Smooth muscle cell (in vitro differentiated cells): ENCODE results near the gene NIN. TPM values are rescaled to one million over a fixed set of nuclear protein-coding genes. Genes with fewer than 3 reads are reported as not detected.
A peak's percentile ranks its signal among the peaks of the same experiment; 100 is the strongest.

Source experiments
- DNase-seq: peaks from one replicate; lab custom pipeline; 2025; ENCODE audit not compliant: unreplicated experiment; lab: John Stamatoyannopoulos, UW
- H2AFZ ChIP-seq: fragments of 200-600 bp; sonication (generic); 2 replicates; pipeline ENCODE4 v1.6.0; 2016; ENCODE audit warnings: antibody characterized with exemption, low read depth, mild to moderate bottlenecking
- H3F3A ChIP-seq: fragments of 200-600 bp; sonication (generic); 2 replicates; pipeline ENCODE4 v1.6.0; 2017; ENCODE audit warnings: antibody characterized with exemption, low read depth
- H3K27ac ChIP-seq: fragments of 200-600 bp; sonication (generic); 2 replicates; pipeline ENCODE4 v1.5.1; 2016; ENCODE audit warnings: low read depth, mild to moderate bottlenecking
- H3K27me3 ChIP-seq: fragments of 200-600 bp; sonication (generic); 2 replicates; pipeline ENCODE4 v1.6.1; 2016; ENCODE audit warnings: low read depth, mild to moderate bottlenecking
- H3K36me3 ChIP-seq: fragments of 200-600 bp; sonication (generic); 2 replicates; pipeline ENCODE4 v1.5.1; 2016; ENCODE audit warnings: low read depth
- H3K4me1 ChIP-seq: fragments of 200-600 bp; sonication (generic); 2 replicates; pipeline ENCODE4 v1.5.1; 2016; ENCODE audit warnings: low read depth
- H3K4me2 ChIP-seq: fragments of 200-600 bp; sonication (generic); 2 replicates; pipeline ENCODE4 v1.6.0; 2016; ENCODE audit warnings: mild to moderate bottlenecking
- H3K4me3 ChIP-seq: fragments of 200-600 bp; sonication (generic); 2 replicates; pipeline ENCODE4 v1.5.1; 2016; ENCODE audit warnings: mild to moderate bottlenecking
- H3K79me2 ChIP-seq: fragments of 200-600 bp; sonication (generic); 2 replicates; pipeline ENCODE4 v1.6.0; 2016; ENCODE audit warnings: low read depth, mild to moderate bottlenecking
- H3K9ac ChIP-seq: fragments of 200-600 bp; sonication (generic); 2 replicates; pipeline ENCODE4 v1.6.0; 2016; ENCODE audit warnings: low read depth
- H3K9me3 ChIP-seq: fragments of 200-600 bp; sonication (generic); replicated peaks from 2 replicates; pipeline ENCODE4 v1.5.1; 2016; ENCODE audit warnings: low read depth
- H4K20me1 ChIP-seq: fragments of 200-600 bp; sonication (generic); 2 replicates; pipeline ENCODE4 v1.6.0; 2016; ENCODE audit warnings: low read depth
- CTCF ChIP-seq: fragments of 200-600 bp; sonication (generic); IDR thresholded peaks from 2 replicates; pipeline ENCODE4 v1.5.1; 2017; ENCODE audit warnings: borderline replicate concordance, mild to moderate bottlenecking, antibody characterized with exemption; ENCODE audit not compliant: insufficient read depth, poor library complexity, severe bottlenecking
- WGBS: methylation state at CpG from one replicate; pipeline ENCODE4 v1.1.7; 2016; ENCODE audit warnings: low lambda C conversion rate; 5-methylcytosine and 5-hydroxymethylcytosine counted together
- polyA plus RNA-seq: library from polyadenylated mRNA; unstranded; fragments of >200 nt; fragmentation: Nextera tagmentation; extraction: Ambion mirVana; gene quantifications from 2 replicates; pipeline ENCODE4 v1.2.1, GENCODE V29; 2016
- small RNA-seq: library from RNA; depleted of rRNA; stranded (forward); fragments of <200 nt; gene quantifications from one replicate; pipeline ENCODE3, GENCODE V24; 2014
- total RNA-seq: library from RNA; depleted of rRNA; stranded (reverse); fragments of >200 nt; gene quantifications from 2 replicates; pipeline ENCODE4 v1.2.3, GENCODE V29; 2014

Gene NIN
- total and polyA plus RNA-seq, 2 experiments from 2014 or later = 7.5 to 14.9 TPM

DNA sequence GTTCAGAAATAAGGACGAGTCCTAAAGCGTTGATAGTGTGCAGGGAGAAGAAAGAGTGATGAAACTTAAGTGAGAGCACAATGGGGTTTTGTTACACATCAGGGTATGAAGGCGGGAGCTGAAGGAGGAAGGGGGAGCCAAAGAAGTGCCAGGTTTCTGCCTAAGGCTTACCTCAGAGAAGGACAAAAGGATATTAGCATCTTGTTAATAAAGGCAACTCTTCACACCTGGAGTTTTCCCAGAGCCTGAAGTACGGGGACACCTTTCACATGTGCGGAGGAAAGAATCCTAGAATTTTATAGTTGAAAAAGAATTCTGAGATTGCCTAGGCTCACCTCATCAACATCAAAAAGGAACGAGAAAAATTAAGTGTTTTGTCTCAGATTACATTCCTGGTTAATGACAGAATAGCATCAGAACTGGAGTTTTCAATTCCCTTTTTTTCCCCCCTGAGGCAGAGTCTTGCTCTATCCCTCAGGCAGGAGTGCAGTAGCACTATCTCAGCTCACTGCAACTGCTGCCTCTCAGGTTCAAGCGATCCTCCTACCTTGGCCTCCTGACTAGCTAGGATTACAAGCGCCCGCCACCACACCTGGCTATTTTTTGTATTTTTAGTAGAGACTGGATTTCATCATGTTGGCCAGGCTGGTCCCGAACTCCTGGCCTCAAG is 160.6 kb downstream of the NIN start:
- H3K4me2 ChIP-seq = no peak overlapping the region
- H3F3A ChIP-seq = peaks cover 5% of the 10 kb centered on the region
- H4K20me1 ChIP-seq = peaks cover 19% of the 10 kb centered on the region
- peaks cover 20% of the 10 kb centered on the region for H3K79me2 ChIP-seq
- no peak for DNase-seq
- no peaks in the 10 kb centered on the region for H3K36me3 ChIP-seq
- H2AFZ ChIP-seq = peak overlapping the region; percentile 48
- H3K4me1 ChIP-seq = peaks cover 22% of the 10 kb centered on the region
- no peaks in the 10 kb centered on the region for H3K9me3 ChIP-seq
- WGBS = 71% methylated on average over 10 of the region's 10 CpGs
- no peaks in the 10 kb centered on the region for H3K27me3 ChIP-seq
- H3K4me3 ChIP-seq = no peak overlapping the region
- no peak for TF ChIP-seq CTCF
- H3K9ac ChIP-seq = no peak overlapping the region
- H3K27ac ChIP-seq = no peak overlapping the region

Small RNAs within 50 kb of the gene (small RNA-seq; reads per million reads assigned to genes)
- gene RF00593 = not detected

Other genes starting within 250 kb of the NIN start
- gene SAV1, start 162.9 kb downstream of the NIN start, total RNA-seq = 17.7 and 24.8 TPM in 2 replicates
- gene SAV1, start 162.9 kb downstream of the NIN start, polyA plus RNA-seq = 17.7 and 18.4 TPM in 2 replicates
- gene ABHD12B, start 40.9 kb upstream of the NIN start, total RNA-seq = not detected in 2 replicates
- 0.31 TPM in 1 of 2 replicates, not detected in the other for gene ABHD12B, start 40.9 kb upstream of the NIN start, polyA plus RNA-seq
- gene PYGL, start 113.3 kb upstream of the NIN start, total RNA-seq = 28.8 and 43.0 TPM in 2 replicates
- gene PYGL, start 113.3 kb upstream of the NIN start, polyA plus RNA-seq = 23.4 and 29.7 TPM in 2 replicates